Tibial nerve (tissue), 4 donors: ENCODE results near the gene HARS2.
"Not testable (repeated sequence)": the region's sequence is repeated elsewhere in the genome, so short reads cannot be mapped to it uniquely, and the experiment has no call there.

ENCODE experiments used
- CTCF ChIP-seq, 5 experiments: fragments of 200-600 bp in 3 of 5; fragments of 450-650 bp in 2 of 5; sonication (generic) in 3 of 5; IDR thresholded peaks; one replicate each; pipeline ENCODE4 v1.5.1; 2016 to 2019; ENCODE audit warnings: antibody characterized with exemption in 5 of 5, mild to moderate bottlenecking in 3 of 5, moderate library complexity in 2 of 5
- EP300 ChIP-seq, 2 donors: sonication (generic); formaldehyde crosslinking; IDR thresholded peaks; one replicate each; pipeline ENCODE4 v1.6.1; 2017; ENCODE audit warnings: antibody characterized with exemption in 2 of 2, mild to moderate bottlenecking in 1 of 2

DNA sequence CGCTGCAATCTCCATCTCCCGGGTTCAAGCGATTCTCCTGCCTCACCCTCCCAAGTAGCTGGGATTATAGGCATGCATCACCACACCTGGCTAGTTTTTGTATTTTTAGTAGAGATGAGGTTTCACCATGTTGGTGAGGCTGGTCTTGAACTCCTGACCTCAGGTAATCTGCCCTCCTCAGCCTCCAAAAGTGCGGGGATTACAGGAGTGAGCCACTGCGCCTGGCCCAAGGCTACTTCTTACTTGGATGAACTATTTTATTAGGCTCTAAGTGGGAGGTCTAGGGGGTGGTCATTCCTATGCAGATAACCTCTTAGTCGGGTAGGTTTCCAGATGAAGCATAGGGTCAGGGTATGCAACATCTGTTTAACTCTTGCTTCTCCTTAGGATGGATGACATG lies 30.9 kb upstream of the HARS2 start:
- not testable (repeated sequence) for TF ChIP-seq CTCF, EP300 (IDR thresholded peaks at IDR 0.05)
